Cardiac muscle cell (in vitro differentiated cells and primary cell): ENCODE results near the gene CAB39L. TPM values are rescaled to one million over a fixed set of nuclear protein-coding genes. Genes with fewer than 3 reads are reported as not detected.

ENCODE experiments used
- DNase-seq, 2 donors: peaks; one replicate each; pipeline versions ENCODE4 v3.0.0 to v3.0.0-alpha.2; 2010 to 2017; ENCODE audit warnings: low read depth in 1 of 2, low spot score in 1 of 2
- H3K27ac ChIP-seq: fragments of 200-600 bp; sonication (generic); 2 replicates; pipeline ENCODE4 v1.5.1; 2016
- H3K27me3 ChIP-seq: fragments of 200-600 bp; sonication (generic); 2 replicates; pipeline ENCODE4 v1.6.0; 2016; ENCODE audit warnings: control low read depth
- H3K36me3 ChIP-seq: fragments of 200-600 bp; sonication (generic); 2 replicates; pipeline ENCODE4 v1.5.1; 2016; ENCODE audit warnings: control low read depth
- H3K4me1 ChIP-seq: fragments of 200-600 bp; sonication (generic); 2 replicates; pipeline ENCODE4 v1.8.1; 2017; ENCODE audit warnings: low read depth, mild to moderate bottlenecking, mixed run types
- H3K4me3 ChIP-seq: fragments of 200-600 bp; sonication (generic); 2 replicates; pipeline ENCODE4 v1.5.1; 2016; ENCODE audit warnings: mild to moderate bottlenecking
- H3K9me3 ChIP-seq: fragments of 200-600 bp; sonication (generic); 2 replicates; pipeline ENCODE4 v1.5.1; 2017; ENCODE audit warnings: low read depth, mild to moderate bottlenecking, control low read depth
- CTCF ChIP-seq: IDR thresholded peaks from 2 replicates; pipeline ENCODE4 v1.5.1; 2012; ENCODE audit warnings: low read depth, mild to moderate bottlenecking, low read length
- polyA plus RNA-seq: library from polyadenylated mRNA; unstranded; fragments of >200 nt; fragmentation: Nextera tagmentation; extraction: Ambion mirVana; gene quantifications from 2 replicates; pipeline ENCODE4 v1.2.1, GENCODE V29; 2016
- total RNA-seq: library from RNA; depleted of rRNA; stranded (reverse); fragments of >200 nt; gene quantifications from 2 replicates; pipeline ENCODE4 v1.2.3, GENCODE V29; 2016

Gene CAB39L
- total and polyA plus RNA-seq, 2 experiments from 2014 or later, result 22.3 to 25.5 TPM

DNA sequence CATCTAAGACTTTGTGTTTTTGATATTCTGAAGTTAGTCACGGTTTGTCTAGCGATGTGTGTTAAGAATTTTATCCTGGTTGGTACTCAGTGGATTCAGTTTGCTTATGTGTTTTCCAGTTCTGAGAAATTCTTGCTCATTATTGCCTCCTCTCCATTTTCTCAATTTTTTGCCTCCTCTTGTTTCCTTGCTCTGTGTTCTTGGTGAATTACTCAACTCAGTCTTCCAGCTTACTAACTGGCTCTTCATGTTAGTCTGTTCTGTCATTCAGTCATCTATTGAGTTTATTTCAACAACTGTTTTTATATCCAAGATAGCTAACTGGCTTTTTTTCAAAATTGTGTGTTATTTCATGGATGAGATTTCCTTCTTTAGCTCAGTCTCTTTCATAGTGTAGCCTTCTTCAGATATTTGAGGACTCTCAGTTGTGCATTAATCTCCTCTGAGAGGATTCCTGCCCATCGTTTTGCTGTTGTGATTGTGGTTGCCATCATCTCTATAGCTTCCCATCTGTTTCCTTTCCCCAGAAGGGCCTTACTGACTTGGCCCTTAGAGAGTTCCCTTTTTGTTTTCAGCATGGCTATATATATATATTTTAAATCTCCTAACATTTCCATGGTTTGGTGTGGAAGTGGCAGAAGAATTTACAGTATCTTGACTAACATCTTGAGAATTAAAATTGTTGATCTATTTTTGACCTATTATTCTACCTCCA lies 6.4 kb upstream of the CAB39L start:
- Histone ChIP-seq H3K27me3 (no peaks in the 10 kb centered on the region), H3K4me1 (peaks cover 3% of the 10 kb centered on the region), H3K27ac (no peak overlapping the region), H3K9me3 (no peaks in the 10 kb centered on the region), H3K4me3 (no peak overlapping the region), H3K36me3 (no peaks in the 10 kb centered on the region)
- TF ChIP-seq CTCF, result no peak
- no peak for DNase-seq

GRCh38 chr13:49448753-49449152 lies 4.9 kb upstream of the CAB39L start:
- no peaks in the 10 kb centered on the region for H3K36me3 ChIP-seq
- TF ChIP-seq CTCF, result no peak
- no peak overlapping the region for H3K4me3 ChIP-seq
- H3K27me3 ChIP-seq, result no peaks in the 10 kb centered on the region
- DNase-seq, result no peak
- H3K9me3 ChIP-seq, result no peaks in the 10 kb centered on the region
- peaks cover 8% of the 10 kb centered on the region for H3K4me1 ChIP-seq
- H3K27ac ChIP-seq, result no peak overlapping the region

DNA sequence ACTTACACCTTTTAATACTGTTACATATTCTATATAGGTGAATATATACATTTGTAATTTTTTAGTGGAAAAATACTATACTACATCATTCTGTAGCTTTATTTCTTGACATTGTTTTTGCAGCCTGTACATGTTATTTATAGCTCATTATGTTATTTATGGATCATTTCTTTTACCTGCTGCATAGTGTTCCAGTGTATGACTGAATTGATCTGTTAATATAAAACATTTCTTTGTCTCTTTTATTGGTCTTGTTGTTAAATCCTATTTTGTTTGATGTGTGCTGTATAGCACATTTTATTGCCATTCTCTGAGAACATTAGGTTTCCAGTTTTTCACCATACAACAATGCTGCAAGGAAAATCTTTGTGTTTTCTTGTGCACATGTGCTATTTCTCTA lies 2.6 kb upstream of the CAB39L start:
- TF ChIP-seq CTCF, result no peak
- no peaks in the 10 kb centered on the region for H3K9me3 ChIP-seq
- H3K36me3 ChIP-seq, result no peaks in the 10 kb centered on the region
- DNase-seq, result no peak
- H3K27ac ChIP-seq, result no peak overlapping the region
- H3K27me3 ChIP-seq, result no peaks in the 10 kb centered on the region
- peaks cover 12% of the 10 kb centered on the region for H3K4me1 ChIP-seq
- H3K4me3 ChIP-seq, result no peak overlapping the region

GRCh38 chr13:49444524-49445395 lies 896 bp upstream of the CAB39L start:
- Histone ChIP-seq H3K27me3 (no peaks in the 10 kb centered on the region), H3K36me3 (no peaks in the 10 kb centered on the region), H3K27ac (peak overlapping the region; percentile 82), H3K4me1 (peaks cover 12% of the 10 kb centered on the region), H3K9me3 (no peaks in the 10 kb centered on the region), H3K4me3 (peak overlapping the region; percentile 51)
- no peak for TF ChIP-seq CTCF
- peak; percentile 24 to 50 for DNase-seq

DNA sequence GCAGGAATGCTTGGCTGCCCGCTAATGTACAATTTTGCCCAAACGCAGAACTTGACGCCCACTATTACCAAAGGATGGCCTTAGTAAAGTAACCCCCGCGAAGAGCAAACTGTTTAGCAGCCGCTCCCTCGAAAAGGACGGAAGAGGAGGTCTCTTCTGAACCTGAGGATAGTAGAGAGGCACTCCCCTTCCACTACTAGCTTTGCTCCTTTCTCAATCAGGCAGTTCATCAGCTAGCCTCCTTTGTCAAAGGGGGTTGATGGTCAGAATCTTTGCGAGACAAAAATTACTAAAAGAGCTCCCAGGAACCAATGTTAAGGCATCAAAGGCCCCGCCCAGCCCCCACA lies 534 bp downstream of the CAB39L start:
- TF ChIP-seq CTCF, result no peak
- Histone ChIP-seq H3K36me3 (no peaks in the 10 kb centered on the region), H3K4me3 (peak overlapping the region; percentile 51), H3K27ac (peak overlapping the region; percentile 92), H3K9me3 (no peaks in the 10 kb centered on the region), H3K4me1 (peaks cover 12% of the 10 kb centered on the region), H3K27me3 (no peaks in the 10 kb centered on the region)
- peak; percentile 28 to 52 for DNase-seq
